Left cardiac atrium (tissue), 4 donors: ENCODE data around the gene GJB4. TPM values are rescaled to one million over a fixed set of nuclear protein-coding genes. Genes with fewer than 3 reads are reported as not detected.
"Not testable (repeated sequence)": the region's sequence is repeated elsewhere in the genome, so short reads cannot be mapped to it uniquely, and the experiment has no call there.

ENCODE experiments used
- ATAC-seq, 2 donors: fragments of 200-7000 bp; cut with Tn5 transposase; one replicate each; pipeline ENCODE4 v1.9.1; 2020; ENCODE audit warnings: mild to moderate bottlenecking in 2 of 2, moderate library complexity in 2 of 2
- DNase-seq: peaks from one replicate; pipeline ENCODE4 v3.0.0-alpha.2; 2020
- intact Hi-C, 2 donors: fragments of 100-400 bp; cut with DNase I; formaldehyde crosslinking; loops; one replicate each; pipeline versions ENCODE4 v1.14.1 to v1.15.1; 2022 to 2023
- long read RNA-seq: library from polyadenylated mRNA; unstranded; transcript quantifications from one replicate; pipeline ENCODE4 v2.0.0, GENCODE V29; 2021
- total RNA-seq, 2 donors: library from RNA; stranded (reverse); fragmentation: NEBNext Ultra II Directional; extraction: Animal tissue kit (Norgen Biotek cat#: 25700); gene quantifications; one replicate each; pipeline ENCODE4 v1.2.1, GENCODE V29; 2021
- donor health status: DM: no; HTN: yes; CAD: no.
- donor health status: DM: no; HTN: yes; CAD: no; lungs with severe emphysema.
- donor health status: DM: yes; HTN: yes; CAD: no.
- donor health status: Dilated cardiomyopathy.

The GJB4 gene
- total RNA-seq, result not detected
- long read RNA-seq, result 0 reads

DNA sequence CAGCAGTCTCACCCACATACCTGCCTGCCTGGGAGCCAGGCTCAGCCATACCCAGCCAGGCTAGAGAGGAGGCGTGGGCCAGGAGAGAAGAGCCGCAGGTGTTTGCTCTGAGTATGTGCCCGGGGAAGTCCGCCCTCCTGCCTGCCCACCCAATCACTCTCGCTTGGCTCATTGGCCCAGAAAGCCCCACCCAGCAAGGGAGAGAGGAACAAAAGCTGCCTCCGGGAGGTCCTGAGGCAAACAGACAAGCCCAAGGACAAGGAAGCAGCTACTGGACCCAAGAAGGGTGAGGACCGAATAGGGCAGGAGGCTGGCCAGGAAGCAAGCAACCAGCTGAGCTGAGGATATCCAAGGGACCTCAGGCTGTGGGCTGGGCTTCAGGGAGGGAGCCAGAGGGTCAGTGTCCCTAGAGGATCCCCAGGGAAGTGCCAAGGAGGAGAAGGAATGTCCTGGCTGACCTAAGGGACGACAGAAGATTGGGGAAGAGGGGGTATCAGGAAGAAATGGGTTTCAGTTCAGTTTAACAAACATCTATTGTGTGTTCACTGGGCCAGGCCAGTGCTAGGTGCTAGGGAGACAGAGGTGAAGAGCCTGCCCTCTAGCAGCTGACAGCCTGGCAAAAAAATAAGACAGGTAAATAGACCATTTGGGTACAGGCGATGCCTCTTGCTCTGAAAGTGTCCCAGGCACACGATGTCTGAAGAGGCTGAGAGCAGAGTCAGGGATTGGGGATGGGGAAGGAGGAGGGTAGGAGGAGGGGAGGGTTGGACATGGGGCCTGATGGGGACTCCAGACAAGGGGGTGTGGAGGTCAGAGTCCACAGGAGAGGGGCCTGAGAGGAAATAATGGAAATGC is at the start of gene GJB4:
Gene GJB4, plus strand, starts transcription at position 238 of the 855 bp plus-strand sequence. CDS start 1,515 bp downstream, outside the sequence.
- intact Hi-C loops, result no loop called here
- ATAC-seq (no peak), DNase-seq (no peak)

DNA sequence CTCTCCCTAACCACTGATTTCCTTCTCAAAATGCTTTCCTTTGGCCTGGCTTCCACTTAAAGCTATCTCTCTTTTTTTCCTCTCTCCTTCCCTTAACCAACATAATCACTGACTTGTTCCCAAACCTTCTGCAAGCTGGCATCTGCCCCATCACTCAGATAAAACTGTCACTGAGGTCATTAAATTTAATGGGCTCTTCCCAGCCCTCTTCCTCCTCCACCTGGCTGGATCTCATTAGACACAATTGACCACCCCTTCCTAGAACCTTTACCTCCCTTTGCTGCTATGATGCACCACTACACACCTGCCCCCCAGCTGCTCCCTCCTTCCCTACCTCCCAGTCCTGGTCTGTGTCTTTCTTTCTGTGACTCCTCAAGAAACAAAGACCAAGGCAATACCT is 48.7 kb upstream of the GJB4 start:
- ATAC-seq (no peak), DNase-seq (no peak)
- intact Hi-C loops, result no loop called here

DNA sequence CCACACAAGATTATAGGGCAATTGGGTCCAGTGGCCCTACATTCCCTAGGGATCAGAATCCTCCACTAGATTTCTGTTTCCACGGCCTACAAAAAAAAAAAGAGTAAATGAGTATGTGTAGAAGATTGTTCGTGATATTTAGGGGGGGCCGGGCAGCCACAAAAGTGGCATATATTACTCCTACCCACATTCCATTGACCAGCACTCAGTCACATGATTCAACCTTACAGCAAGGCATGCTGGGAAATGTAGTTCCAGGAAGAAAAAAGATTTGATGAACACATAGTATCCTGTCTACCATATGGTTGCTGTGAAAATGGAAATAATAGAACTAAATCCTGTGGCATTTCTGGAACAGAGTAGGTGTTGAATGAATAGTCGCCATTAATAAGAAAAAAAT is 48.1 kb upstream of the GJB4 start:
- intact Hi-C loops, result no loop called here

DNA sequence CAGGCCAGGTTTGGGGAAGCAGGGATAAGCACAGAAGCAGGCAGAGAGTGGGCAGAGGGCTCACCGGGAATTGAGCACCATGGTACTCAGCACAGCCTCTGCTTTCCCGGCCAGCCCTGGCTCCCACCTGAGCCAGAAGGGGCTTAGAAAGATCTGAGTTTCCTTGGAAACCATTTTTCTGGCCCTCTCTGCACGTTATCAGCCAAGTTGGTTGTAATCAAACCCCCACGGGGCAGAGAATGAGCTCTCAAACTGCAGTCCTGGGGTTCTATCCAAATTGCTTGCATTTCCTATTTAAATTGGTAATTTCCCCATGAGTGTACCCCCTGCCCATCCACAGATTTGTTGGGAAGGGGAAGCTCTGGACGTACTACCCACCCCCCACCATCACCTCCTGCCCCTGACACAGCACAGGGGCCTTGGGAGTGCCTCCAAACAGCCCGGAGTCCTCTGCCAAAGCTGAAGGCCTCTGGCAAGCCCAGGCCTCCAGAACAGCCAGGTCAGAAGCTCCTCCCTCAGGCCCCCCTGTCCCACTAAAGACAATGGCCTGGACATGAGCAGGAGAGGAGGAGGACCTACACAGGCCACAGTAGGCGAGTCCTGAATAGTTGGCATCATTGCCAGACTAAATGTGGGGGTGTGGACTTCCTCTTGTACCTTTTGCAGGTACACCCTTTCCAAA is 47.4 kb upstream of the GJB4 start:
- DNase-seq (no peak), ATAC-seq (peak in 1 of 2 donors; percentile 41)
- intact Hi-C loops, result no loop called here

More for the DNA sequence above, 48.1 kb upstream of the GJB4 start:
- DNase-seq, result no peak
- no peak for ATAC-seq

DNA sequence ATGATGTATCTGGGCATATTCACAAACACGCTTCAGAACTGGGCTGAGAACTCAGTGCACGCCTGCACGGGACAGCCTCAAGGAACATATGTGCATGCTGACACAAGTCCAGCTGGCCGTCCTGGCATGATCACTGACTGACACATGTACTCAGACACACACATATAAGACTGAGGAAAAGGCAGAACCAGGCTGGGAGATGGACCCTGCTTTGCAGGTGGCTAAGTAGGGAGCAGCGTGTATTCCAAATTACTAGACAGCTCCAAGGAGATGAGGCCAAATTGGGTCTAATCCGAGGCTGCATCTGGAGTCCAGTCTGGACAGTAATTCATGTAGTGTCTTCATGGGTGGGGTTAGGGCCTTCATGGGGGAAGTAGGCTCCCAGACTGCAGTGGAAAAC is 46.1 kb upstream of the GJB4 start:
- intact Hi-C loops, result no loop called here
- ATAC-seq (no peak), DNase-seq (no peak)

DNA sequence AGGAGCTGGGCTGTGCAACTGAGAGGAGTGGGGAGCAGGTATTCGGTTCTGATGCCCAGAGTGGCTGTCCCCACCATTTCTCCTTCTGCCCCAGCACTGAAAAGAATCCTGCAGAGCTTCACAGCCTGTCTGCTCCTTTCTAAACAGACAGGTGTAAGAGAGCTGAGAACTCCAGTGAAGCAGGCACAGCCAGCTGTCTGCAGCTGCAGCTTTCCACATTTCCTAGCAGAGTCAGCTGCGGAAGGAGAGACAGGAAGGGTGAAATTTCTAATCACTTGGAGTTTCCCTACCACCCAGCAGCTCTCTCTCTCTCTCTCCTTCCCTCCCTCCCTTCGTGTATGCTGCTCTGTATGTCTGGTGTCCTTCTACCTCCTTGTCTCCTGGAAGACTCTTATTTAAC is 45.2 kb upstream of the GJB4 start:
- intact Hi-C loops, result no loop called here
- ATAC-seq, result no peak
- no peak for DNase-seq

DNA sequence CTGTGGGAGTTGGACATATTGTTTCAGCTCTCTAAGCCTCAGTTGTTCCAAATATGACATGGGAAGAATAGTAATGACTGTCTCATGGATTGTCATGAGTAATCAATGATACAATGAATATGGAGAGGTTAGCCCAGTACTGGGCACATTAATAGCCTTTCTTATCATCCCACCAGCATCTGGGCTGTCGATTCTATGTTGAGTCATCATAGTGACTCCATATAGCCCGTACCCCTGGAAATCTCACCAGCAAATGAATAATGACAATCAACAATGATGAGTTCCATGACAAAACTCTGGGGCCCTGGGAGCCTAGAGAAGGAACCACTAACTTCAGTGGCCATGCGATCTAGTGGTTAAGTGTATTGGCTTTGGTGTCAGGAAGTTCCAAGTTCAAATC is 44.4 kb upstream of the GJB4 start:
- intact Hi-C loops, result no loop called here
- ATAC-seq, result no peak
- no peak for DNase-seq

DNA sequence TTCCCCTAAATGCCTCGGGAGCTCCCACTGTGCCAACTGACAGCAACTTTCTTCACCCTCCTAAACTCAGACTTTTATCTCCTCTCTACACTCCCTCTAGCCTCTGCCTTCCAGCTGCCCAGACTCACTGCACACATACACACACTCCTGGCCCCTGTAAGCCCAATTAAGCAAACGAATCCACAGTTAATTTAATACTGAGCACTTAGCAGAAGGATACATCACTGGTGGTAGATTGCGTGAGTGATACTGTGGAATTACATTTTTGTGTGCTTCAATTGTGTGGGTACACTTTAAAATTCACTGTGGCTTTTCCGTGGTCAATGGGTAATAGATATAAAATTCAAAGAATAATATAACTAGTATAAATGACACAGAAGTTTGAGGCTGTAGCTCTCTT is 38.3 kb upstream of the GJB4 start:
- ATAC-seq (no peak), DNase-seq (no peak)
- intact Hi-C loops, result no loop called here

DNA sequence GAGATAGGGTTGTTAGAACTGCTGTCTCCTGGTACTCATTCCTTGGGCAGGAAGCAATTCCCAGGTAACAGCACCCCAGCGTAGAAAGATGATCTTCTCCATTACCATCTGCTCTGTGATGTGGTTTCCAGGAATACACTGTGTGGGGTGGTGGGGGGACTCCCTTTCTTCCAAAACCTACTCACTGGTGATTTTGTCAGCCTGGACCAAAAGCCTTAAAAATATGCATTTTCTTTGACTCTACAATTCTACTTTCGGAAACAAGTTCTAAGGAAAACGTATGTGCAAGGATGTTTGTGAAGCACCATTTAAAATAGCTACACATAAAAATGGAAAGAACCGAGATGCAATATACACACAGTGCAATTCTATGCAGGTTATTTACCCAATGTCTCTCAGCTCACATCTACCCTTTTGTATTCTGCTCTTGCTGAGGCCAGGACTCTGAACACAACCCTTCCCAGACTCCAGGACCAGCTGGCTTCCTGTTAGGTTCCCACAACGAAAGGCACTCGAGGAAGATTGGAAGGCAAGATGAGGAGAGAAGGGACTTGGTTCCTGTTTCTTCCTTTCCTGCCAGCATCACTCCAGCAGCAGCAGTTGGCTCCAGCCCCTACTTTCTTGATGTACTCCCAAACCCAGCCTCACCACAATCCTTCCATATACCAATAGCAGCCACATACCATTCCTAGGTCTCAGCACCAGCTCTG is 37.7 kb upstream of the GJB4 start:
- DNase-seq, result no peak
- no peak for ATAC-seq
- intact Hi-C loops, result no loop called here

DNA sequence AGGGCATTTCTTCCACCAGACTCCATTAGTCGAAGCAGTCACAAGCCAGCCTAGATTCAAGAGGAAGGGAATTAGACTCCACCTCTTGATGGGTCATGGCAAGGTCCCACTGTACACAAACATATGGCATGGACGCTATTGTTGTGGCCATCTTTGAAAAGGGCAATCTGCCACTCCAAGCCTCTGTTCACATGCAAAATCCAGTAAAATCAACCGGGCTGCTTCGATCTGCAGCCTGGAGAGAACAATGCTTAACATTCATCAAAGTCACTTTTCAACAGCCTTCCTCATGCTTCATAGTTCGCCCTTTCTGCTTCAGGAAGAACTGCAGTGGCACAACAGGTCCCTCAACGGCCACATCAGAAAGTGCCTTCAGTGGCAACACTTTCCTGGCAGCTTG is 32.7 kb upstream of the GJB4 start:
- ATAC-seq (no peak), DNase-seq (no peak)
- intact Hi-C loops, result no loop called here

DNA sequence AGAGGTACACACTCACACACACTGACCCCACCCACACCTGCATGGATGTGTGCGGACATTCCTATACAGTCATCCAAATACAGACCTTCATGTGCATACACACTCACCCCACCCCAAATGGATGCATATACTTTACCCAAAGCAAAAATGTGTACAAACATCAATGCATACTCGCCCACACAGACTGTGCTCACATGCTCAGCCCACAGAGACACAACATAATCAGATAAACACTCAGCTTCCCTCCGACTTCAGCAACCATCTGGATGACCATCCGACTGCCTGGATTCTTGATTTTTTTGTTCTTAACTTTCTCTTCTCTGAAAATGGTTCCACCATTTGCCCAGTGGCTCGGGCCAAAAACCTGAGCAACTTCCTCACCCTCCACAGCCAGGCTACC is 29.1 kb upstream of the GJB4 start:
- DNase-seq, result no peak
- ATAC-seq, result no peak
- intact Hi-C loops, result no loop called here

DNA sequence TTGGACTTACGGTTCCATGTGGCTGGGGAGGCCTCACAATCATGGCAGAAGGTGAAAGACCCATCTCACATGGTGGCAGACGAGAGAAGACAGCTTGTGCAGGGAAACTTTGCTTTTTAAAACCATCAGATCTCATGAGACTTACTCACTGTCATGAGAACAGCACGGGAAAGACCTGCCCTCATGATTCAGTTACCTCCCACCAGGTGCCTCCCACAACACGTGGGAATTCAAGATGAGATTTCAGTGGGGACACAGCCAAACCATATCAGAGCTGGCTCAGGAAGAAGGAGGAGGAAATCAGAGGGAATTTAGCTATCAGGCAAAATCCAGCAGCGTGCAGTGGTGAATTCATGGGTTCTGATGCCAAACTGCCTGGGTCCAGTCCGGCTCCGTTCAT is 26.7 kb upstream of the GJB4 start:
- ATAC-seq, intact Hi-C loops, DNase-seq: not testable (repeated sequence)

DNA sequence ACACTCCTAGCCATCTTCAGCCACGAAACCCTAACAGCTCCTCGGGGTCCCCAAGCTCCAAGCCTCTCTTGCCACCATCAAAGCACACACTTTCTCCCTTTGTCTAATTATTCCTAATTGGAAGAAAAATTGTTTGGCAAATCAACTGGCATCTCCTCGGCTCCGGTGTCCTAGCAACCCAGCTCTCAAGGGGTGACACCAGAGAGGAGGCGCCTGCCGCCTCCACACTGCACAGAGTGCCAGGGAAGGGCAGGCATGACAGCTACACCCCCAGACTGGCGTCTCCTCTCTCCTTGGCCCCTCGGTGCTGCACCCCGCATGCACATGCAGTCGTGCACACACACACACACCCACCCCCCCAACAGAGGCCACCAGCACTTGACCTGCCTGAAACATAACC is 22.8 kb upstream of the GJB4 start:
- ATAC-seq, result no peak
- no peak for DNase-seq
- intact Hi-C loops, result no loop called here

DNA sequence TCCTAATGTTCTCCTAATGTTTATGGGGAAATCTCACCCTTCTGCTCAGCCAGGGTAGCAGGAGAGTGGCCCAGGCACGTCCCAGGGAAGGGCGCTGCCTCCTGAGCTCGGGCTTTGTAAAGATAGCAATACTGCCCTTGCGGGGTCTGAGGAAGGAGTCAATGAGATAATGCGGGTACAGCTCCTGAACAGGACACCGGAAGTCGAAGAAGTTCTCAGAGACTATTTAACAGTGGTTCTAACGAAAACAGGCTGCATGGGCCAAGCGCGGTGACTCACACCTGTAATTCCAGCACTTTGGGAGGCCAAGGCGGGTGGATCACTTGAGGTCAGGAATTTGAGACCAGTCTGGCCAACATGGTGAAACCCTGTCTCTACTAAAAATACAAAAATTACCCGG is 22.3 kb upstream of the GJB4 start:
- intact Hi-C loops, DNase-seq, ATAC-seq: not testable (repeated sequence)

DNA sequence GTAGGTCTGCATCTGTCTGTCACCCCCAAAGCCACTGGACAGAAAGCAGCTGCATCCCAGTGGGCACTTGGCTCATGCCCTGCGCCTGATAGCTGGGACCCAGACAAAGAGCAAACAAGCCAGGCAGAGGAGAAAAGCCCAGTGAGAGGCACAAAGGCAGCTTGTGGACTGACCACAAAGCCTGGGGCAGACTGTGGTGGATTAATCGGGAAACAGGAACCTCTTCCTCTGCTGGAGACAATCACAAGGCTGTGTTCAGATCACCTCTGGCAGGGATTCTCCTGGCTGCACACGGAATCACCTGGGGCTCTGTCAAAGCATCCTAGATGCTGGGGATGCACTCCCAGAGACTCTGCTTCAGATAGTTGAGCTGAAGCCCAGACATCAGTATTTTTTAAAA is 19.9 kb upstream of the GJB4 start:
- DNase-seq, result no peak
- intact Hi-C loops, result loop anchor here (5.0 to 10.0 kb wide), 4 partner anchors 275 to 1107 kb away; no protein-coding TSS in a partner anchor
- ATAC-seq, result no peak

DNA sequence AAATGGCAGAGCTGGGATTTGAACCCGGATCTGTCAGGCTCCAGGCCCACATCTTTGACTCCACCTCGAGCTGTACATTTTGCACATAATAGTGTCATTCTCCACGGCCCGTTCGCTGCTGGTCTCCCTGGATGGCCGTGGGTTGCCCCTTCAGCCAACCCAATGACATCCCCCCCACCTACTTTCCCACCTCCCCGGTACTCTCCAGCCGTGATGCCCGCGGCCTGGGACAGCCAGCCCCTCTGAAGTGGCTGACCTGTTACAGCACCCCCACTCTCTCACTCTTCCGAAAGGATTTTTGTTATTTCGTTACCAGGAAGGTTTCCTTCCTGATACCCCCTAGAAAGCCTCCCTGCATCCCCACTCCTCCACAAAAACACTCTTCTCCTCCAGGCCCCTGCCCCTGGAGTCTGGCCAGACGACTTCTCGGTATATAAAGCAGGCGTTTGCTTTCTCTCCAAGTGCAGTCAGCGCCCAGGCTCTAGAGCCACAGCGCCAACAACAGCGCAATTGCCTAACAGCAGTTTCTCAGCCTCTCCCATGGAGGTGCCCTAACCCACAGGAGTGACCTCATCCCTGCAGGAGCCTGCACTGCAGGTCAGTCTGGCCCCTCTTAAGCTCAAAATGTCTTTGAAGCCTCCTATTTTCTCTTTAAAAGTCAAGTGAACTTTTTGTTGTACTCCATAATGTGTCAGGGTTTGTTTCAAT is 19.2 kb upstream of the GJB4 start:
- ATAC-seq (no peak), DNase-seq (no peak)
- intact Hi-C loops, result loop anchor here (5.0 to 10.0 kb wide), 4 partner anchors 276 to 1108 kb away; no protein-coding TSS in a partner anchor

DNA sequence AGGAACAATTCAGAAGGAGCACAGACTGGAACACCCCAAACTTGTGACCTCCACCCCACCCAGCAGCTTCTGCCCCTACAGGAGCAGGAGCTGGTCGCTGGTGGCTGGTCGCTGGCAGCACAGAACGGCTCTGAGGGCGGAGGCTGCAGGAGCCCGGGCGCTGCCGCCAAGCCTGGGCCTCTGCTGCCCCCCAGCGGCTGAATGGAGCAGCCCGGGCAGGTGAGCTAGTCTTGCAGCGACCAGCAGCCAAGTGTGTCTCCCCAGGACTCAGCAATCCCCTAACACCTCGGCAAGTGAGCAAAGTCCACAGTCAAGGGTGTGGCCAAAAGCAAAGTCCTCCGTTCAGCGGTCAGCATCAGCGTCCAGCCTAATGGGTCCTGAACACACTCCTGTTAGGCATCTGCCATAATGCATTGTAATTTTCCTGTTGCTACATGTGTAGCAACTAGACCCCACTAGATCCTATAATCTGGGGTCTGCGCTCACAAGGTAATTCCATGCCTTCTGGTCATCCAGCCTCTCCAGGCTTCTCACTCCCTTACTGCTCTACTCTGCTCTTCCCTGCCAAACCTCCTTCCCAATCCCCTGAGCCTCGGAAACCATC is 16.8 kb upstream of the GJB4 start:
- peak; percentile 83 for DNase-seq
- peak; percentile 88 to 90 for ATAC-seq
- intact Hi-C loops, result loop anchor here (5.0 to 10.0 kb wide), 4 partner anchors 278 to 1110 kb away; no protein-coding TSS in a partner anchor

DNA sequence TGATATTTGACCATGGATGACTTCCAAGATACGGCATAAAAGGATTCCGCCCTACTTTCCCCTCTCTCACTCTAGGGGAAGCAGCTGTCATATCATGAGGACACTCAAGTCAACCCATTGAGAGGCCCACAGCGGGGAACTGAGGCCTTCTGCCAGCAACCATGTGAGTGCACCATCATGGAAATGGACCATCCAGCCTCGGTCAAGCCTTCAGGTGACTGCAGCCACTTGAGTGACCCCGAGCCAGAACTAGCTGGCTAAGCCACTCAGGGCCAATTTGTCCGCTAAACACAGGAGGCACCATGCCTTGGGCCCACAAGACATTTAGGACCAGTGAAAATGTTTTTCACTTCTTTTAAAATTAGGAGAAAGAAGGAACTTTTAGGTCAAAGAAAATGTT is 15.8 kb upstream of the GJB4 start:
- no peak for DNase-seq
- no peak for ATAC-seq
- intact Hi-C loops, result loop anchor here (5.0 to 10.0 kb wide), 4 partner anchors 279 to 1111 kb away; no protein-coding TSS in a partner anchor

DNA sequence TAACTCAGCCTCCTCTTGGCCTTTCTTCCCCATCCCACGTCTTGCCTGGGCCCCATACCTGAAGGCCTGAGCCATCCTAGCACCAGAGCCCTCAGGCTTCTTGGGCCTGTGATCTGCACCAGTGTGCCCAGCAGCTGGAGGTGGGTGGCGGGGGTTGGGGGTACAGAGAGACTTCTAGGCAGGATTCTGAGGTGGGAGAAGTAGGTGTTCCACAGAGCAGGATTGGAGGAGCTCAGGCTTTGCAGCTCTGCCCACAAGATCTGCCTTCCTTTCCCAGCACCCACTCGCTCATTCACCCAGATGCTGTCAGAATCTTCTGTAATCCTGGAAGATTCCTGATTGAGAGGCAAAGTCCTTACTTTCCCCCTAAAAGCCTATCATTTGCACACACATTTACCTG is 14.7 kb upstream of the GJB4 start:
- DNase-seq (no peak), ATAC-seq (no peak)
- intact Hi-C loops, result loop anchor here (5.0 to 10.0 kb wide), 4 partner anchors 280 to 1113 kb away; no protein-coding TSS in a partner anchor
